Measurements from ENCODE around the gene TAB2.
"Not testable (repeated sequence)": the region's sequence is repeated elsewhere in the genome, so short reads cannot be mapped to it uniquely, and the experiment has no call there.

The TAB2 gene

GRCh38 chr6:149334682-149335160, 17.2 kb downstream of the TAB2 start:
- DNase-seq: no peak

GRCh38 chr6:149335924-149336608, 18.6 kb downstream of the TAB2 start:
- DNase-seq: no peak

GRCh38 chr6:149336609-149336928, 19.1 kb downstream of the TAB2 start:
- DNase-seq: no peak

DNA sequence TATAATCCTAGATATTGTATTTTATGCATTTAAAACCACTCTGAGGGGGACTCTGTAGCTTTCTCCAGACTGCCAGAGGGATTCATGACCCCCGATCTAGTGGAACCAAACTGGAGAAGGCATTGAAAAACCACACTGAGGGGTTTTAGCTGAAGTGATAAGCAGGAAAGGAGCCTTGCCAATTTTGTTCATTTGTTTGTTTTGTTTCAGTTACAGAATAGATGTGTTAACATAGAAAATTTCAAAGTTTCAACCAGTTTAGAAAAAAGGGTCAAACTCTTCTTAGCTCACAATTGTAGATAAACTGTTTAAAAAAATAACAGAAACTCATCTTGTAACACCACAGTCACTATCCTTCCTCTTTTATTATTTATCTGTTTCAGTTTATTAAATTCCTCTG, 19.8 kb downstream of the TAB2 start:
- DNase-seq: no peak

- no peak for DNase-seq
These were observed 22.7 kb downstream of the TAB2 start for GRCh38 chr6:149340200-149340599.

GRCh38 chr6:149342525-149342924, 25.0 kb downstream of the TAB2 start:
- DNase-seq: no peak

- DNase-seq: no peak
These were observed 26.0 kb downstream of the TAB2 start for GRCh38 chr6:149343501-149343900.

- DNase-seq: no peak
These were observed 28.6 kb downstream of the TAB2 start for GRCh38 chr6:149346078-149346477.

GRCh38 chr6:149347067-149347466, 29.6 kb downstream of the TAB2 start:
- no peak for DNase-seq

DNA sequence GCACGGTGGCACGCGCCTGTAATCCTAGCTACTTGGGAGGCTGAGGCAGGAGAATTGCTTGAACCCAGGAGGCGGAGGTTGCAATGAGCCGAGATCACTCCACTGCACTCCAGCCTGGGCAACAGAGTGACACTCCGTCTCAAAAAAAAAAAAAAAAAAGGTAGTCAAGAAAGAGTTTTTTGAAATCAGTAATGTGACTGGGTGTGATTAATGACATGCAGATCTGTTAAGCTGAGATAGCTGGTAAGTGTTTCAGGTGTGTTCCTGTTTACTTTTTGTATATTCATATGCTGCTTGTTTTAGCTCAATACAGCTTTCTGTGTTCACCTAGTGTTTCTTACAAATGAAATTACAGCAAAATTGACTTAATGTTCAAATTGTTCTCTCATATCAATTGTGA, 31.8 kb downstream of the TAB2 start:
- DNase-seq: not testable (repeated sequence)

GRCh38 chr6:149354009-149354408, 36.5 kb downstream of the TAB2 start:
- DNase-seq: no peak

GRCh38 chr6:149356081-149356750, 38.7 kb downstream of the TAB2 start:
- DNase-seq: no peak

GRCh38 chr6:149357726-149358538, 40.4 kb downstream of the TAB2 start:
- DNase-seq: no peak

DNA sequence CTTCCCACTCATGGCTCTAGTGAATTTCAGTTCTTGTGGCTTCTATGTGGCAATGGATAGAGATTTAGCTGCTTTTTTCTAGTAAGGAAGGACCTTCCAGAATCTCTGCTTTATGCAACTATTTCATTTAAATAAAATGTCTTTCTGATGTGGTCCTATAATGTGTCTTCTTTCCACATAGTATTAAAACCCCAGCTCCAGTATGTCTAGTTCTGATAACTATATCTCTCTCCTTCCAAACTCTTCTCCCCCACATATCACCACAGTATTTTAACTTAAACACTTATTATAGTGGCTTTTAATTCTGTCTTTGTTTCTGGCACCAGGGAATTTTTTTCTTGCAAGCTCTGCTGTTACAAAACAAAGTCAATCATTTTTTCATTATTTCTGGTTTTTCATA, 41.9 kb downstream of the TAB2 start:
- DNase-seq: no peak

GRCh38 chr6:149360536-149360935, 43.0 kb downstream of the TAB2 start:
- no peak for DNase-seq

DNA sequence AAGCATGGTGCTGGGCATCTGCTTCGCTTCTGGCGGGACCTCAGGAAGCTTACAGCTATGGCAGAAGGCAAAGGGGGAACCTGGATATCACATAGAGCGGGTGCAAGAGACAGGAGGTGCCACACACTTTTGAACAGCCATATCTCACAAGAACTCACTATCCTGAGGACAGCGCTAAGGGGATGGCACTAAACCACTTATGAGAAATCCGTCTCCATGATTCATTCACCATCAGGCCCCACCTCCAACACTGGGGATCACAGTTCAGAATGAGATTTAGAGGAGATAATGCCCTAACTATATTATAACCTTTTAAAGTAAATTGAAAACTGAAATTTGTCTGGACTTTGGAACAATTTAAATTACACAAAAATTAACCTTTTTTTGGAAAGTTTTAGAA, 44.8 kb downstream of the TAB2 start:
- DNase-seq: no peak

GRCh38 chr6:149363154-149363553, 45.6 kb downstream of the TAB2 start:
- DNase-seq: no peak

GRCh38 chr6:149364557-149364956, 47.0 kb downstream of the TAB2 start:
- DNase-seq: no peak

DNA sequence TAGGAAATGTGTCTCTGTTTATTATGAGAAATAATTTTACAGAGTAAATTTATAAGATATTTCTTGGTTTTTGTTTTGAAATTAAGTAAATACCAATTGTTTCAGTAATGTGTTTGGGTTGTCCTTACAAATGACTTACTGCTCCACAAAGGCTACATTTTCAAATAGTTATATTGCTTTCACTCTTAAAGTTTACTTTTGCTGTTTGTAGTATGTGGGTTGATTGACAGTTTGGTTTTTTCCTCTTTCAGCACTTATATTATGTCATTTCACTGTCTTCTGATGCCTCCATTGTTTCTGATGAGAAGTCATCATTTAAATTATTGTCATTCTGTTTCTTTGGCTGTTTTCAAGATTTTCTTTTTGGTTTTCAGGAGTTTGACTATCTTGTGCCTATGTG, 47.7 kb downstream of the TAB2 start:
- DNase-seq: no peak

DNA sequence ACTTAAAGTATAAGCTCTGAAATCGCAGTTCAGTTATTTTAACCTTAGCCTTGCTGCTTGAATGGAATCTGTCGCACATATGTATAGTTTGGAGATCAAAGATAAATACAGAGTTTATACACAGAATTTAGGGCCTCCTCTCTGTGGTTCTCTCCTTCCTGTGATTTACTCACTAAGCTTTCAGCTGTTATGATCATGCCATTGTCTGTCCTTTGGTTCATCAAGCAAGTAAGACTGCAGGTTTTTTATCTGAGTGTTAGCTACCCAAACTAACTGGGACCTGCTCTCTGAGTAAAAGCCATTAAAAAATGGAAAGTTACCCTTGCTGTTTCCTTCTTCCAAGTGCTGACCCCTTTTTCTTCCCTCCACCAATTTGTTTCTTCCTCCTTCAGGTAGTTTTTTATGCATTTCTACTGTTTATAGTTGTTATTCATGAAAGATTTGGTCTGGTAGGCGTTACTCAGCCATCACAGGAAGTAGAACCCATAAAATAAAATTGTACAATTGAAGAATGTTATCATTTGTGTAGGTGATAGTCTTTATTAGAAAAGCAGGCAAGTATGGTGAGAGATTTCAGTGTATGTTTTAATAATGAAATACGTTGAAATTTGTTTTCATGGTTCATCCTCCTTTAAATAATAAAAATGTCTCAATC, 48.9 kb downstream of the TAB2 start:
- DNase-seq: no peak

DNA sequence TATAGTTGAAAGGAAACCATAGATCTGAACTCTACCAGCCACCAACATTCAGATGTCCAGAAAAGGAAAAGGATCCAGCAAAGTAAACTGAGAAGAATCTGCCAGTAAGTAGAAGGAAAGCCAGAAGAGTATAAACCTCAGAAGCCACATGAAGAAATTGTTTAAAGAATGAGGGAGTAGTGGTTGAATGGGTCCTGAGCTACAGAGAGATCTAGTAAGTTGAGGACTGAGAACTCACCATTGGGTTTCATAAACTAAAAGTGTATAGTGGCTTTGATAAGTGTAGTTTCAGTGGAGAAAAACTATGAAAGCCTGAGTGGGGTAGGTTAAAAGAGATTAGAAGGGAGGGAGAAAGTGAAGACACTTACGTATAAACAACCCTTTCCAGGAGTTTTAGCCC, 50.6 kb downstream of the TAB2 start:
- DNase-seq: no peak

DNA sequence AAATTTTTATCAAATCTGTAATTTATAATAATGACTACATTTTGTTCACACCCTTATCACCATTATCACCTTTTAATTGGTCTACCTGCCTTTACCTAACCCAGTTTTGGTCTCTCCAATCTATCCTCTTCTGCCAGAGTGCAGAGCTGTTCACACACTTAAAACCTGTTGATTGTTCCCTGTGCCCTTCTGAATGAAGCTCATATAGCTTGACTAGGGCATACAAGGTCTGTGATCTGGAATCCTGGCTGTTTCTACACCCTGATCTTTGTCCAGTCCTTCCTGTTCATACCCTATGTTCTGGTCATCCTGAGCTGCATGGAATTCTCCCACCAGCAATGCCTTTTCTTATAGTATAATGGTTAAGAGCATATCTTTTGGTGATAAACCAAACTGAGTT, 53.6 kb downstream of the TAB2 start:
- DNase-seq: no peak

DNA sequence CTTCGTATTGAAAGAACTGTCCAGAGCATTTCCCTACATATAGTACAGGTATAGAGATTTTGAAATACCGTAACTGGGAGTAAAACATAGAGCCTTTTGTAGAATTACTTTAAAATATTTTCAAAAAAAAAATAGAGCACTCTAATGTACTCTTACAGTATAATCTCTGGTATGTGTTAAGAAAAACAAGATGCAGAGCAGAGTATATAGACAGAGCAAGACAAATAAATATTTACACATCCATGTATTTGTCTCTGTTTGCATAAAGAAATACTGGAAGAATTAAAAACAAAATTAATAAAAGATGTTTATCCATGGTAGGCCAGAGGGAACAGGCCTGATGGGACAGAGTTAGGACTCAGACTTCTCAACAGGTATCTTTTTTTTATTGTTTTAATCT, 54.5 kb downstream of the TAB2 start:
- no peak for DNase-seq

All from effector CD8-positive, alpha-beta T cell (primary cell).